Keratinocyte (primary cell): ENCODE results near the gene NOS1AP. TPM values are rescaled to one million over a fixed set of nuclear protein-coding genes. Genes with fewer than 3 reads are reported as not detected.

ENCODE experiments used
- DNase-seq: peaks from one replicate; pipeline ENCODE4 v3.0.0-alpha.2; 2011; ENCODE audit warnings: low read depth, missing footprints, low spot score
- FAIRE-seq: peaks from 2 replicates; lab custom pipeline; 2011; peaks lifted over from hg19 to GRCh38; lab: Jason Lieb, UNC
- H2AFZ ChIP-seq: 2 replicates; pipeline ENCODE4 v1.6.0; 2012; ENCODE audit warnings: low read length, control low read depth, inconsistent platforms; ENCODE audit not compliant: control insufficient read depth
- H3K27ac ChIP-seq: 2 replicates; pipeline ENCODE4 v1.5.1; 2011; ENCODE audit warnings: low read length; ENCODE audit not compliant: control insufficient read depth, insufficient read depth
- H3K27me3 ChIP-seq: 3 replicates; pipeline ENCODE4 v1.6.0; 2011; ENCODE audit warnings: low read length; ENCODE audit not compliant: control insufficient read depth, insufficient read depth; ENCODE audit errors: extremely low read depth
- H3K36me3 ChIP-seq, 2 experiments: 2 replicates in 1 of 2; 3 replicates in 1 of 2; pipeline ENCODE4 v1.5.1; 2011; ENCODE audit warnings: low read length in 2 of 2, mild to moderate bottlenecking in 1 of 2; ENCODE audit not compliant: control insufficient read depth in 2 of 2, insufficient read depth in 2 of 2; ENCODE audit errors: extremely low read depth in 1 of 2
- H3K4me1 ChIP-seq: 3 replicates; pipeline ENCODE4 v1.5.1; 2011; ENCODE audit warnings: low read length; ENCODE audit not compliant: control insufficient read depth, insufficient read depth; ENCODE audit errors: extremely low read depth
- H3K4me2 ChIP-seq: 3 replicates; pipeline ENCODE4 v1.6.0; 2011; ENCODE audit warnings: low read depth, low read length; ENCODE audit not compliant: control insufficient read depth, insufficient read depth; ENCODE audit errors: extremely low read depth
- H3K4me3 ChIP-seq, 3 experiments: fragments of 200-600 bp in 1 of 3; sonication (generic) in 1 of 3; 2 replicates in 2 of 3; 3 replicates in 1 of 3; pipeline ENCODE4 v1.5.1; 2011 to 2016; ENCODE audit warnings: low read length in 3 of 3, mild to moderate bottlenecking in 3 of 3, control low read depth in 2 of 3, inconsistent platforms in 1 of 3, low read depth in 1 of 3, mixed read lengths in 1 of 3, mixed run types in 1 of 3, moderate library complexity in 1 of 3; ENCODE audit not compliant: control insufficient read depth in 2 of 3, insufficient read depth in 2 of 3; ENCODE audit errors: extremely low read depth in 1 of 3
- H3K79me2 ChIP-seq: 2 replicates; pipeline ENCODE4 v1.6.0; 2012; ENCODE audit warnings: low read length; ENCODE audit not compliant: control insufficient read depth, insufficient read depth
- H3K9ac ChIP-seq: 3 replicates; pipeline ENCODE4 v1.6.0; 2011; ENCODE audit warnings: low read length; ENCODE audit not compliant: control insufficient read depth, insufficient read depth; ENCODE audit errors: extremely low read depth
- H3K9me1 ChIP-seq: 3 replicates; pipeline ENCODE4 v1.6.0; 2011; ENCODE audit warnings: low read length; ENCODE audit not compliant: control insufficient read depth, insufficient read depth; ENCODE audit errors: extremely low read depth
- H3K9me3 ChIP-seq: 2 replicates; pipeline ENCODE4 v1.5.1; 2012; ENCODE audit warnings: low read depth, low read length; ENCODE audit not compliant: control insufficient read depth
- H4K20me1 ChIP-seq: 3 replicates; pipeline ENCODE4 v1.6.0; 2011; ENCODE audit warnings: low read length; ENCODE audit not compliant: control insufficient read depth, insufficient read depth; ENCODE audit errors: extremely low read depth
- EZH2 ChIP-seq: IDR thresholded peaks from one replicate; pipeline ENCODE4 v1.6.1; 2012; ENCODE audit warnings: inconsistent platforms, mild to moderate bottlenecking, low read length, moderate library complexity
- dilution Hi-C: fragments of 300-500 bp; cut with MboI; formaldehyde crosslinking; loops from one replicate; pipeline ENCODE4 v1.7.0; 2020; ENCODE audit warnings: low sequenced_read_pairs; ENCODE audit not compliant: extremely low pct_ligation_motif_present
- polyA plus RNA-seq, 5 experiments: library from polyadenylated mRNA; depleted of rRNA in 3 of 5; stranded (reverse) in 3 of 5; stranded (forward) in 1 of 5; unstranded in 1 of 5; fragments of >200 nt; gene quantifications; 1 replicate in 1 of 5; 2 replicates in 3 of 5; 3 replicates in 1 of 5; pipeline versions ENCODE4 v1.2.1 to v1.2.3, GENCODE V29; 2011 to 2012; ENCODE audit warnings: missing spikeins in 2 of 5, low read depth in 1 of 5, low replicate concordance in 1 of 5
- TF ChIP-seq, protein P1 (sequence below), 3 experiments: IDR thresholded peaks in 1 of 3; conservative IDR thresholded peaks in 1 of 3; optimal IDR thresholded peaks in 1 of 3; 2 replicates in 2 of 3; 3 replicates in 1 of 3; pipeline versions ENCODE3 to v1.5.1; 2011; ENCODE audit warnings: low read length in 3 of 3, mild to moderate bottlenecking in 3 of 3, moderate library complexity in 2 of 3, control low read depth in 1 of 3, inconsistent platforms in 1 of 3; ENCODE audit not compliant: insufficient read depth in 2 of 3; ENCODE audit errors: extremely low read depth in 1 of 3

The NOS1AP gene
- polyA plus RNA-seq, 1 donor (not counting 4 experiments of a cell fraction or from before 2014, with no cell fraction given), result not detected

DNA sequence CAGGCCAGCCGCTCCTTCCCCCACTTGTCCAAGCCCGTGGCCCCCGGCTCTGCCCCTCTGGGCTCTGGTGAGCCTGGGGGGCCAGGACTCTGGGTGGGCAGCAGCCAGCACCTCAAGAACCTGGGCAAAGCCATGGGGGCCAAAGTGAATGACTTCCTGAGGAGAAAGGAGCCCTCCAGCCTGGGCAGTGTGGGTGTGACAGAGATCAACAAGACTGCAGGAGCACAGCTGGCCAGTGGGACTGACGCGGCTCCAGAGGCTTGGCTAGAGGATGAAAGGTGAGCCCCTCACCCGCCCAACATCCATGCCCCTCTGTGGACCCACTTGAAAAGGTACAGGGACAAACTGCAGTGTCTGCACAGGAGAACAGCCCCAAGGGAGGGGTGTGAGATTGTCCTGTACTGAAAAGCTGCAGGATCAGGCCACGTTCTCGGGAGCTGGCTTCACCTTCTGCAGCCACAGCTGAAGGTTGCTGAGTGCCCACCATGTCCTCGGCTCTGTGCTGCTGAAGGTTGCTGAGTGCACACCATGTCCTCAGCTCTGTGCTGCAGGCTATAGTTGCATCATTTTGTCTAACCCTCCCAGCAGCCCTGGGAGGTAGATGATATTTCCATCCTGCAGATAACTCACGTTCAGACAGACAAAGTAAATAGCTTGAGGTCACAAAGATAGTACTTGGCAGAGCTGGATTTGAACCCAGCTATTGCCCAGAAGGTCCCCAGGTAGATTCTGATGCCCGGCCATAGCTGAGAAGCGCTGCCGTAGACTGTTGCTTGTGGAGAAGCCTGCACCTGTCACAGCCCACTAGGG, 312.7 kb downstream of the NOS1AP start:
- Histone ChIP-seq H3K27me3 (no peaks in the 10 kb centered on the region), H3K9ac (peak overlapping the region; percentile 28), H3K4me3 (peak overlapping the region in 2 of 3 experiments; percentile 19 to 43), H3K79me2 (no peaks in the 10 kb centered on the region), H2AFZ (no peak overlapping the region), H3K36me3 (no peaks in the 10 kb centered on the region), H4K20me1 (no peaks in the 10 kb centered on the region), H3K9me1 (no peaks in the 10 kb centered on the region), H3K4me1 (peaks cover 16% of the 10 kb centered on the region), H3K27ac (peak overlapping the region; percentile 75), H3K4me2 (peak overlapping the region; percentile 67), H3K9me3 (no peaks in the 10 kb centered on the region)
- dilution Hi-C loops, result no loop called here
- no peak for TF ChIP-seq EZH2
- TF ChIP-seq, protein P1, sequence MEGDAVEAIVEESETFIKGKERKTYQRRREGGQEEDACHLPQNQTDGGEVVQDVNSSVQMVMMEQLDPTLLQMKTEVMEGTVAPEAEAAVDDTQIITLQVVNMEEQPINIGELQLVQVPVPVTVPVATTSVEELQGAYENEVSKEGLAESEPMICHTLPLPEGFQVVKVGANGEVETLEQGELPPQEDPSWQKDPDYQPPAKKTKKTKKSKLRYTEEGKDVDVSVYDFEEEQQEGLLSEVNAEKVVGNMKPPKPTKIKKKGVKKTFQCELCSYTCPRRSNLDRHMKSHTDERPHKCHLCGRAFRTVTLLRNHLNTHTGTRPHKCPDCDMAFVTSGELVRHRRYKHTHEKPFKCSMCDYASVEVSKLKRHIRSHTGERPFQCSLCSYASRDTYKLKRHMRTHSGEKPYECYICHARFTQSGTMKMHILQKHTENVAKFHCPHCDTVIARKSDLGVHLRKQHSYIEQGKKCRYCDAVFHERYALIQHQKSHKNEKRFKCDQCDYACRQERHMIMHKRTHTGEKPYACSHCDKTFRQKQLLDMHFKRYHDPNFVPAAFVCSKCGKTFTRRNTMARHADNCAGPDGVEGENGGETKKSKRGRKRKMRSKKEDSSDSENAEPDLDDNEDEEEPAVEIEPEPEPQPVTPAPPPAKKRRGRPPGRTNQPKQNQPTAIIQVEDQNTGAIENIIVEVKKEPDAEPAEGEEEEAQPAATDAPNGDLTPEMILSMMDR (optimal IDR thresholded peaks at IDR 0.05 in 1 of 3, IDR thresholded peaks at IDR 0.05 in 1 of 3, conservative IDR thresholded peaks at IDR 0.05 in 1 of 3; ENCODE audit: extremely low read depth in 1 of 3, insufficient read depth in 2 of 3, low read length in 3 of 3), result no peak
- FAIRE-seq (no peak), DNase-seq (no peak)

DNA sequence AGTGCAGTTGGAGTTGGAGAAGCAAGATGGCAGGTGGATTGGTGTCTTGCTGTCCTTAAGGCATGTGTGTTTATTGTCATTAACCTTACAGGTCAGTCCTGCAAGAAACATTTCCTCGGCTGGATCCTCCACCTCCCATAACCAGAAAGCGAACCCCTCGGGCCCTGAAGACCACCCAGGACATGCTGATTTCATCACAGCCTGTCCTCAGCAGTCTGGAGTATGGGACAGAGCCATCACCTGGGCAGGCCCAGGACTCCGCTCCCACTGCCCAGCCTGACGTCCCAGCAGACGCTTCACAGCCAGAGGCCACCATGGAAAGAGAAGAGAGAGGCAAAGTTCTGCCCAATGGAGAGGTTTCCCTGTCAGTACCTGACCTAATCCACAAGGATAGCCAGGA, 313.6 kb downstream of the NOS1AP start:
- Histone ChIP-seq H3K4me1 (peaks cover 16% of the 10 kb centered on the region), H3K79me2 (no peaks in the 10 kb centered on the region), H2AFZ (no peak overlapping the region), H3K36me3 (no peaks in the 10 kb centered on the region), H3K4me2 (no peak overlapping the region), H3K27ac (no peak overlapping the region), H3K9me1 (no peaks in the 10 kb centered on the region), H3K27me3 (no peaks in the 10 kb centered on the region), H4K20me1 (no peaks in the 10 kb centered on the region), H3K9ac (no peak overlapping the region), H3K9me3 (no peaks in the 10 kb centered on the region), H3K4me3 (no peak overlapping the region)
- TF ChIP-seq, protein P1 (optimal IDR thresholded peaks at IDR 0.05 in 1 of 3, IDR thresholded peaks at IDR 0.05 in 1 of 3, conservative IDR thresholded peaks at IDR 0.05 in 1 of 3; ENCODE audit: extremely low read depth in 1 of 3, insufficient read depth in 2 of 3, low read length in 3 of 3), result no peak
- TF ChIP-seq EZH2, result no peak
- dilution Hi-C loops, result no loop called here
- FAIRE-seq, result no peak
- no peak for DNase-seq
